Measurements from ENCODE around the gene TMEM132D.

The TMEM132D gene

DNA sequence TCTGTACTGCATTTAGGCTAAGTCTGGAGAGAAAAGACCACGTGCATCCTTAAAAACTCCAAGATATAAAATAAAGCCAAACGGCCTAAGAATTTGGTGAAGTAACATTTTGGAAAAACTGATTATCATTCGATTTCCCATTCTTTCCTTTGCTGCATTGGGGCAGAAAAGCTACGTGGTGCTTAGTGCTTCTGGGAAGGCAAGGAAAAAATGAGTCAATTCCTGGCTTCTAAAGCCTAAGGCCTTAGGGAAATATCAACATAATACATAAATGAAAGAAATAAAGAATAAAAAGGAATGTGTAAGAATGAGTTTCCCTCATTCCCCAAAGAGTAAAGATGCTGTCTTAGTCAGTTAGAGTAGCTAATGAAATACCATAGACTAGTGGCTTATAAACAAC, 530.1 kb downstream of the TMEM132D start:
- H3K4me1 ChIP-seq (ENCODE audit: control insufficient read depth, insufficient read depth, low read length) = no peaks in the 10 kb centered on the region
- no peak overlapping the region for H3K4me3 ChIP-seq (ENCODE audit: low read depth, low read length)
- H3K9me3 ChIP-seq (ENCODE audit: control insufficient read depth, insufficient read depth, low read depth, low read length) = no peaks in the 10 kb centered on the region
- ChIA-PET POLR2A (no interaction called here), CTCF (no interaction called here)
- no peaks in the 10 kb centered on the region for H3K36me3 ChIP-seq (ENCODE audit: control insufficient read depth in 2 of 2, insufficient read depth in 1 of 2, low read length in 2 of 2)
- H3K27ac ChIP-seq (ENCODE audit: extremely low read depth, low read depth, low read length) = no peak overlapping the region
- TF ChIP-seq, protein P1, sequence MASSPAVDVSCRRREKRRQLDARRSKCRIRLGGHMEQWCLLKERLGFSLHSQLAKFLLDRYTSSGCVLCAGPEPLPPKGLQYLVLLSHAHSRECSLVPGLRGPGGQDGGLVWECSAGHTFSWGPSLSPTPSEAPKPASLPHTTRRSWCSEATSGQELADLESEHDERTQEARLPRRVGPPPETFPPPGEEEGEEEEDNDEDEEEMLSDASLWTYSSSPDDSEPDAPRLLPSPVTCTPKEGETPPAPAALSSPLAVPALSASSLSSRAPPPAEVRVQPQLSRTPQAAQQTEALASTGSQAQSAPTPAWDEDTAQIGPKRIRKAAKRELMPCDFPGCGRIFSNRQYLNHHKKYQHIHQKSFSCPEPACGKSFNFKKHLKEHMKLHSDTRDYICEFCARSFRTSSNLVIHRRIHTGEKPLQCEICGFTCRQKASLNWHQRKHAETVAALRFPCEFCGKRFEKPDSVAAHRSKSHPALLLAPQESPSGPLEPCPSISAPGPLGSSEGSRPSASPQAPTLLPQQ (tag by site-specific recombination; IDR thresholded peaks at IDR 0.05) = no peak
- no peak for TF ChIP-seq PRDM1 (tag by site-specific recombination; IDR thresholded peaks at IDR 0.05)
- TF ChIP-seq REPIN1 (tag by site-specific recombination; IDR thresholded peaks at IDR 0.05; ENCODE audit: low read depth) = no peak
- TF ChIP-seq HIC1 (tag by site-specific recombination; IDR thresholded peaks at IDR 0.05) = no peak
- no peak for TF ChIP-seq FEZF1 (tag by site-specific recombination; IDR thresholded peaks at IDR 0.05)
- no peak for TF ChIP-seq ZNF701 (tag by site-specific recombination; IDR thresholded peaks at IDR 0.05)
- no peak for TF ChIP-seq ZNF513 (tag by site-specific recombination; IDR thresholded peaks at IDR 0.05)
- TF ChIP-seq ZNF114 (tag by site-specific recombination; IDR thresholded peaks at IDR 0.05) = no peak
- TF ChIP-seq OVOL3 (tag by site-specific recombination; IDR thresholded peaks at IDR 0.05) = no peak
- TF ChIP-seq ZEB2 (tag by site-specific recombination; IDR thresholded peaks at IDR 0.05) = no peak
- no peak for TF ChIP-seq ZNF518A (tag by site-specific recombination; conservative IDR thresholded peaks at IDR 0.05; ENCODE audit: low read depth)

GRCh38 chr12:129372876-129373275, 530.9 kb downstream of the TMEM132D start:
- no peaks in the 10 kb centered on the region for H3K4me1 ChIP-seq (ENCODE audit: control insufficient read depth, insufficient read depth, low read length)
- ChIA-PET CTCF (interaction anchor here (1.1 kb wide), 1 partner anchor 836 kb away, joined by 3 read pairs; no protein-coding TSS in a partner anchor), POLR2A (no interaction called here)
- H3K9me3 ChIP-seq (ENCODE audit: control insufficient read depth, insufficient read depth, low read depth, low read length) = no peaks in the 10 kb centered on the region
- no peak overlapping the region for H3K27ac ChIP-seq (ENCODE audit: extremely low read depth, low read depth, low read length)
- H3K36me3 ChIP-seq (ENCODE audit: control insufficient read depth in 2 of 2, insufficient read depth in 1 of 2, low read length in 2 of 2) = no peaks in the 10 kb centered on the region
- no peak overlapping the region for H3K4me3 ChIP-seq (ENCODE audit: low read depth, low read length)
- TF ChIP-seq KLF7 (tag by site-specific recombination; IDR thresholded peaks at IDR 0.05; ENCODE audit: borderline replicate concordance) = no peak
- no peak for TF ChIP-seq ZNF146 (tag by site-specific recombination; IDR thresholded peaks at IDR 0.05)
- TF ChIP-seq ZNF19 (tag by site-specific recombination; IDR thresholded peaks at IDR 0.05; ENCODE audit: low read depth) = no peak
- TF ChIP-seq ZBTB21 (tag by site-specific recombination; IDR thresholded peaks at IDR 0.05) = no peak
- TF ChIP-seq ZFP37 (tag by site-specific recombination; IDR thresholded peaks at IDR 0.05) = no peak
- no peak for TF ChIP-seq ZNF398 (tag by site-specific recombination; IDR thresholded peaks at IDR 0.05)
- TF ChIP-seq ZNF335 (tag by site-specific recombination; conservative IDR thresholded peaks at IDR 0.05) = no peak
- TF ChIP-seq ZNF138 (tag by site-specific recombination; IDR thresholded peaks at IDR 0.05; ENCODE audit: borderline replicate concordance) = no peak
- TF ChIP-seq, protein P2, sequence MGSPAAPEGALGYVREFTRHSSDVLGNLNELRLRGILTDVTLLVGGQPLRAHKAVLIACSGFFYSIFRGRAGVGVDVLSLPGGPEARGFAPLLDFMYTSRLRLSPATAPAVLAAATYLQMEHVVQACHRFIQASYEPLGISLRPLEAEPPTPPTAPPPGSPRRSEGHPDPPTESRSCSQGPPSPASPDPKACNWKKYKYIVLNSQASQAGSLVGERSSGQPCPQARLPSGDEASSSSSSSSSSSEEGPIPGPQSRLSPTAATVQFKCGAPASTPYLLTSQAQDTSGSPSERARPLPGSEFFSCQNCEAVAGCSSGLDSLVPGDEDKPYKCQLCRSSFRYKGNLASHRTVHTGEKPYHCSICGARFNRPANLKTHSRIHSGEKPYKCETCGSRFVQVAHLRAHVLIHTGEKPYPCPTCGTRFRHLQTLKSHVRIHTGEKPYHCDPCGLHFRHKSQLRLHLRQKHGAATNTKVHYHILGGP (tag by site-specific recombination; IDR thresholded peaks at IDR 0.05) = no peak
- no peak for TF ChIP-seq ZNF670 (tag by site-specific recombination; IDR thresholded peaks at IDR 0.05; ENCODE audit: low read depth)
- no peak for TF ChIP-seq GLIS1 (tag by site-specific recombination; IDR thresholded peaks at IDR 0.05)
- TF ChIP-seq ZNF843 (tag by site-specific recombination; IDR thresholded peaks at IDR 0.05) = no peak

Data from HEK293 (cell line).